Sciatic nerve (tissue), 2 donors: Measurements from ENCODE around the gene ARHGEF3. TPM values are rescaled to one million over a fixed set of nuclear protein-coding genes. Genes with fewer than 3 reads are reported as not detected.

ENCODE experiments used
- ATAC-seq: fragments of 200-7000 bp; cut with Tn5 transposase; one replicate; pipeline ENCODE4 v1.9.1; 2020; ENCODE audit warnings: mild to moderate bottlenecking, moderate library complexity
- DNase-seq: peaks from one replicate; pipeline ENCODE4 v3.0.0-alpha.2; 2020; ENCODE audit warnings: low spot score
- intact Hi-C: fragments of 100-400 bp; cut with DNase I; formaldehyde crosslinking; loops from one replicate; pipeline ENCODE4 v1.14.2; 2022
- total RNA-seq: library from RNA; stranded (reverse); fragmentation: NEBNext Ultra II Directional; extraction: Animal tissue kit (Norgen Biotek cat#: 25700); gene quantifications from one replicate; pipeline ENCODE4 v1.2.1, GENCODE V29; 2021
- donor health status: DM: no; HTN: no; CAD: no.
- donor health status: DM: no; HTN: no; CAD: no.

ARHGEF3 gene
- total RNA-seq, 1 donor from 2014 or later, result 27.5 TPM

DNA sequence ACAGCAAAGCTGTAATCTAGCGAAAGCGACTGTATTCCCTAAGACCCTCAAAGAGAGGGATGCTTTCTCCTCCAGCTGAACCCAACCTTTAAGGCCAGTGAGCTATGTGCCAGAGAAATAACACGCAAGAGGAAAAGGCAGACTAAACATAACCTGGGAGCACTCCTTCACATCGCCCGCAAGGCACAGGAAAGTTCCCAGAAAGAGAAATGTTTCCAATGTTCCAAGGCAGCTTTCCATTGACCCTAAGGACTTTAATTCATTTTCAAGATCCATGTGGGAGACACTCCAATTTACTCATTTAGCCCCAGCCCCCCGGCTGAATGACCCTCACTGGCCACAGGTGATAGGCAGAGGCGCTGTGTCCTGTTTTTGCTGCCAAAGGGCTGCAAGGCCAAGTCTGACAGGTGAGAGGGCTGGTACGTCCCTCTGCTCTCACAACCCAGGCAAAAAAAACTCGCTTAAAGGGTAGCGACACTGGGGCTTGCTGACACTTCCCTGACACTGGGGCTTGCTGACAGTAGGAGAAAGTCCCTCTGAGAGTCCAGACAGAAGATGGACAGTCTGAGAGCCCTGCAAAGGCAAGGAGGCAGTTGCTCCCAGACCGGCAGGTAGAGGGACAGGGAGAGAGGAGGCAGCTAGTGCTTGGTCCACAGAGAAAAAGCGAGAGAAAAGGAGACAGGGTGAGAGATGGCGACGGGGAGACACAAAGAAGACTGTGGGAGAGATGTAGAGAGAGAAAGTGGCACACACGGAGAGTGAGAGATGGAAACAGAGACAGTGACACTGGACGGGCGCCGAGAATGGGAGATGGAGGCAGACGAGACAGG is 702 bp downstream of the ARHGEF3 start:
- no peak for DNase-seq
- ATAC-seq, result peak; percentile 4
- intact Hi-C loops, result no loop called here

- ATAC-seq (no peak), DNase-seq (no peak)
- intact Hi-C loops, result no loop called here
Measured at GRCh38 chr3:56800130-56800831, 1.5 kb downstream of the ARHGEF3 start.

GRCh38 chr3:56799251-56799882 is 2.4 kb downstream of the ARHGEF3 start:
- peak; percentile 43 for ATAC-seq
- no peak for DNase-seq
- intact Hi-C loops, result no loop called here

- DNase-seq, result no peak
- ATAC-seq, result no peak
- intact Hi-C loops, result no loop called here
Measured at GRCh38 chr3:56796996-56797395, 4.8 kb downstream of the ARHGEF3 start.

- ATAC-seq (no peak), DNase-seq (no peak)
- intact Hi-C loops, result no loop called here
Measured at GRCh38 chr3:56796202-56796601, 5.5 kb downstream of the ARHGEF3 start.

- ATAC-seq (no peak), DNase-seq (no peak)
- intact Hi-C loops, result no loop called here
Measured at GRCh38 chr3:56795829-56796185, 5.9 kb downstream of the ARHGEF3 start.

GRCh38 chr3:56795097-56795828 is 6.5 kb downstream of the ARHGEF3 start:
- ATAC-seq (no peak), DNase-seq (no peak)
- intact Hi-C loops, result no loop called here

DNA sequence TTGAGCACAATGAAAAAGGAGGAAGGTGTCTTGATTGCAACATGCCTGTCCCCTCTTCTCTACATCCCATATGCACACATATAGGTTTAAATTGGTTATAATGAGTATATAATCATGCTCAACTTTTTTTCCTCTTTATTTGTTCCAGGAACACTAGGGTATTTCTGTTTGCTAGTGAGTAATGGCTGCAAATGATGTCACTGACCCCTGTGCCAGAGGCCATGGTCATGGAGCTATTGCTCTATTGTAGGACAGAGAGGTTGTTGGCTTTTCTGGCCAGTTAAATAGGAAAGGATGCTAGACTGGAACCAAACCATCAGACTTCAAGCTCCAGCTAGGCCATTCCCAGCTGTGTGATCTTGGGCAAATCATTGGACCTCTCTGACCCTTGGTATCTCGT is 9.6 kb downstream of the ARHGEF3 start:
- ATAC-seq (no peak), DNase-seq (no peak)
- intact Hi-C loops, result no loop called here

- no peak for ATAC-seq
- DNase-seq, result no peak
- intact Hi-C loops, result no loop called here
Measured at GRCh38 chr3:56790016-56790821, 11.5 kb downstream of the ARHGEF3 start.

DNA sequence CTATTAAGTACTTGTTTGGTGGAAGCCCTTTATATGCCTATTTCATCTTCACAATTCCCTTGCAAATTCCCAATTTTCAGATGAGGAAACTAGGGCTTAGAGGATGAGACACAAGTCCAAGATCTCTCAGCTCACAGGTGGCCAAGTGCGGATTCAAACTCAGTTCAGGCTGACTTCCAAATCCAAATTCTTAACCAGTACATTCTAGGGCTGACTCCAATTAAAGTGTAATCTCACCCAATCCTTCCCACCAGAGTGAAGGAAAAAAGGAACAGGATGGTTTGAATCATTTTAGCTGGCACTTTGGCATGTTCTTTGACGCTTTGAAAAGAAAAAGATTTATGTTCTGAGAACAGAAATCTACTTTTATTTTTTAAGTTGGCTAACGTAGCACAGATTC is 12.7 kb downstream of the ARHGEF3 start:
- ATAC-seq (no peak), DNase-seq (no peak)
- intact Hi-C loops, result no loop called here

DNA sequence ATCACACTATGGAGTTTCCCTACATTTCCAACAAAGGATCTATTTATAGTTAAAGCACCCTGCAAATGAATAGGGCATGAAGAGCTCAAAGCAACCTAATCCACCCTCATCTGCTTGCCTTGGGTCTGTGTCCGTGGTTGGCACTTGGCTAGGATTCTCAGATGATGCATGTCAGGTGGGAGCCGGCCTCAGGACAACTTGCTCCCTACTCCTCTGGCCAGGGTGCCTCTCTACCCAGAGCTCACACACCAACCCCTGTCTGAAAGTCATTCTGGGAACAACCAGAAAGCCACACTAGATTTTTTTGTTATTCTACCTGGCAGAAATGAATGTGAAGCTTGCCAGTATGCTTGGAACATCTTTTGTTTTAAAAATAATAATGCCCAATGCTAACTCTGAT is 13.2 kb downstream of the ARHGEF3 start:
- DNase-seq, result no peak
- intact Hi-C loops, result no loop called here
- ATAC-seq, result no peak

- DNase-seq (no peak), ATAC-seq (no peak)
- intact Hi-C loops, result no loop called here
Measured at GRCh38 chr3:56787784-56788256, 13.9 kb downstream of the ARHGEF3 start.

GRCh38 chr3:56787258-56787775 is 14.4 kb downstream of the ARHGEF3 start:
- DNase-seq (no peak), ATAC-seq (no peak)
- intact Hi-C loops, result no loop called here

DNA sequence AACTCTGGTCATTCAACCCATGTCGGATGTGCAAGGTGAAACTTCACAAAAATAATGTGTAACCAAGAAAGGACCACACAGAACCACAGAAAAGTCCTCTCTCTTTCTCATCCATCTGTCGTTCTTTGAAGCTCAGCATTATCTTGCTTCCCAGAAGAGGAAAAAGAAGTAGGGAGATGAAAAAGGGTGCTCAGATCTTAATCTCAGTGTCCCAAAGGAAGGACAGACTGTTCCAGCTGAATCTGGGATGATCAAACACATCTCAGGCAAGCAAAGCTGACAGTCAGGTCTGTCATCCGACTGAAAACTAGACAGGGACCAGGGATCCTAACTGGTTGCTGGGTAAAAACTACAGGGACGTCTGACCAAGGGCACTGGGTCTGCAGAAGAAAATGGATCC is 16.2 kb downstream of the ARHGEF3 start:
- intact Hi-C loops, result no loop called here
- ATAC-seq, result no peak

GRCh38 chr3:56784448-56785001 is 17.2 kb downstream of the ARHGEF3 start:
- intact Hi-C loops, result no loop called here
- DNase-seq, result no peak
- peak; percentile 4 for ATAC-seq

More for the DNA sequence above, 16.2 kb downstream of the ARHGEF3 start:
- no peak for DNase-seq

DNA sequence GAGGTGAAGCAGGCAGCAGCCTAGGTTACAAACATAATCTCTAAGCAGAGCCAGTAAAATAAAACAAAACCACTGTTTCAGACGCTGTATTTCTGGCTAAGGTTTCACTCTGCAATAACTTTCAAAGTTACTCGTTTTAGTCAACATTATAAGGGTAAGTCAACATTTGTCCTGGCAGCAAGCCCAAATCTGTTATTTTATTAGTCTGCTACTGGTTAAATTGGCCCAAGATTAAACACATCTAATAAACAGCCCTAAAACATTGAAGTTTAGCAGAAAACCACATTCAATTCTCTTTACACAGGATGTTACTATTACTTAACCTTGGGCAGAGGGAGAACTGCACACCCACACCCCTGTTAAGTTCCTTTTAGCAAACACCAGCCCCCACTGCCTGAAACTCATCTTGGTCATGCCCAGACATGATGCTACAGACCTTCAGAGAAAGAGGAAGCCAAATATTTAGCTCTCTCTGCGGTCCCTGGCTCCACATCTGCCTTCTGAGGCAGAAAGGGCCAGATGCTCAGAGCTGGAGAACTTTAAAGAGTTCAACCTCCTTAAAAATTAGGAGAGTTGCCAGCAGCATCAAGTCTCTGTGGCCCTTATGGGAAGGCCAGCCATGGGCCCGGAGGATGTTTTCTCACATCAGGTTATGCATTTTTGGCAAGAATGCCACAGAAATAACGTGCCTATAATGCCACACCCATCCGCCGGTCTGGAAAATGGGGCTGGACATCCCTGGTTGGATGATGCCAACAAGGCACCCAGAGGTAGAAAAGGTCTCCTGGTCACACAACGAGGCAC is 17.9 kb downstream of the ARHGEF3 start:
- ATAC-seq, result peak; percentile 89

DNA sequence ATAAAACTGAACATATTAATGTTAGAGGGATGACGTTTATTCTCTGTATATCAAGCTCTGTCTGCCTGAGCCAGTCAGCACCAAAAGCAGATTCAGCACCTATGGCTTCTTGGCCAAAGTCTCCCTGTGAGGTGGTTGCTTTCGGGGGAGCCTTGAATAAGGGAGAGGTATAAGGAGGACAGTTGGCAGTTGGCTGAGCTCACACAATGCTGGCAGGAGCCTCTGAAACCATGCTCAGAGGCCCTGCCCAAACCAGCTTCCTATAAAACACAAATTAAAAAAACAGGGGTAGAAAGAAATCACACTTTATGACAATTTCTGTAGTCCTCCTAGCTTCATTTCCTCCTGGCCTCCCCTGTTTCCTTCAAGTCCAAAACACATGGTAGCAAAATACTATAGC is 18.8 kb downstream of the ARHGEF3 start:
- DNase-seq (no peak), ATAC-seq (no peak)
- intact Hi-C loops, result no loop called here

More for the DNA sequence above, 17.9 kb downstream of the ARHGEF3 start:
- intact Hi-C loops, result no loop called here
- DNase-seq, result peak; percentile 61
